Natural killer cell (primary cell): ENCODE measurements around the gene ING3. TPM values are rescaled to one million over a fixed set of nuclear protein-coding genes. Genes with fewer than 3 reads are reported as not detected.

Experiments
- ATAC-seq, 3 donors: fragments of 150-1000 bp in 2 of 3; fragments of 200-7000 bp in 1 of 3; cut with Tn5 transposase; 1 replicate in 1 of 3; 2 replicates in 2 of 3; pipeline ENCODE4 v1.10.0; 2021; ENCODE audit warnings: mild to moderate bottlenecking in 2 of 3, moderate library complexity in 2 of 3
- DNase-seq, 2 donors: peaks; one replicate each; pipeline versions ENCODE4 v3.0.0 to v3.0.0-alpha.2; 2013 to 2021; ENCODE audit warnings: mixed read lengths in 1 of 2
- H3K27ac ChIP-seq: one replicate; pipeline ENCODE4 v1.5.1; 2013; ENCODE audit warnings: mild to moderate bottlenecking, low read length
- H3K27me3 ChIP-seq: one replicate; pipeline ENCODE4 v1.6.1; 2013; ENCODE audit warnings: low read length; ENCODE audit not compliant: control insufficient read depth, insufficient read depth
- H3K36me3 ChIP-seq: one replicate; pipeline ENCODE4 v1.6.1; 2013; ENCODE audit warnings: low read length; ENCODE audit not compliant: control insufficient read depth, insufficient read depth
- H3K4me1 ChIP-seq: one replicate; pipeline ENCODE4 v1.6.1; 2013; ENCODE audit warnings: low read length; ENCODE audit not compliant: control insufficient read depth, insufficient read depth
- H3K4me3 ChIP-seq: one replicate; pipeline ENCODE4 v1.5.1; 2013; ENCODE audit warnings: low read length
- H3K9me3 ChIP-seq: one replicate; pipeline ENCODE4 v1.6.1; 2013; ENCODE audit warnings: low read length; ENCODE audit not compliant: control insufficient read depth, insufficient read depth
- H3K27ac Mint-ChIP-seq, 2 donors: one replicate each; pipeline ENCODE4 v1.8.0; 2022; ENCODE audit warnings: mild to moderate bottlenecking in 2 of 2, mixed read lengths in 2 of 2, moderate library complexity in 1 of 2
- H3K27me3 Mint-ChIP-seq, 2 donors: one replicate each; pipeline ENCODE4 v1.8.0; 2022; ENCODE audit warnings: low read depth in 2 of 2, mixed read lengths in 2 of 2
- H3K36me3 Mint-ChIP-seq: one replicate; pipeline ENCODE4 v1.8.0; 2022; ENCODE audit warnings: mixed read lengths
- H3K4me1 Mint-ChIP-seq, 2 donors: one replicate each; pipeline ENCODE4 v1.8.0; 2022; ENCODE audit warnings: mixed read lengths in 2 of 2
- H3K4me3 Mint-ChIP-seq: one replicate; pipeline ENCODE4 v1.8.0; 2022; ENCODE audit warnings: mild to moderate bottlenecking, moderate library complexity, mixed read lengths
- H3K9me3 Mint-ChIP-seq, 2 donors: one replicate each; pipeline ENCODE4 v1.8.0; 2022; ENCODE audit warnings: mixed read lengths in 2 of 2
- CTCF ChIP-seq: fragments of 200-600 bp; IDR thresholded peaks from one replicate; pipeline ENCODE4 v1.8.0; 2022; ENCODE audit warnings: antibody characterized with exemption
- WGBS: methylation state at CpG from one replicate; pipeline ENCODE4 v1.1.7; 2013; ENCODE audit warnings: missing lambda C conversion rate; ENCODE audit not compliant: insufficient coverage; 5-methylcytosine and 5-hydroxymethylcytosine counted together
- intact Hi-C: fragments of 100-400 bp; cut with micrococcal nuclease; formaldehyde crosslinking; loops from one replicate; pipeline ENCODE4 v1.14.2; 2022
- total RNA-seq, 4 donors: library from RNA; stranded (reverse); fragments of 120-200 nt in 1 of 4; gene quantifications; one replicate each; pipeline versions ENCODE4 v1.2.3 to v1.2.4, GENCODE V29; 2013 to 2022

The ING3 gene
- total RNA-seq, 3 donors from 2014 or later (not counting 1 experiment from before 2014, with no cell fraction given) = 45.7 to 56.2 (median 50.1) TPM

DNA sequence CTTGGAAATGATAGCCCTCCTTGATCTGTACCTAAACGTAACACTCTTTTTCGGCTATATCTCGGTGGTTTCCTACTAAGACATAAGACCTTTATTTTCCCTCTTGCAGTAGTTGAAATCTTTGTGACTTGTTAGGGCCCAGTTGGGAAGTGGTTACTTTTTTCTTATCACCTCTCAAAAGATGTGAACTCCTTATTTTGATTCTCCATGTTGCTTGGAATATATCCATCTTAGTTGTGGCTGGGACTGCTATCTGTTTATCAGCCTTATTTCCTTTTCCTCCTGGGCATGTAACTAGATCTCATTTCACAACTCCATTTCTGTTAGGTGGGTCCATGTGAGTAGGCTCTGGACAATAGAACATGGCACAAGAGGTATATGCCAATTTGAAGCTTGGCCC lies 33.8 kb downstream of the ING3 start:
- intact Hi-C loops = loop anchor here (10.0 kb wide), 2 partner anchors 60 to 560 kb away; no protein-coding TSS in a partner anchor
- no peak for ATAC-seq
- Histone ChIP-seq H3K9me3 (no peaks in the 10 kb centered on the region), H3K4me1 (peaks cover 13% of the 10 kb centered on the region), H3K4me3 (no peak overlapping the region), H3K36me3 (no peaks in the 10 kb centered on the region), H3K27ac (no peak overlapping the region), H3K27me3 (peaks cover 8% of the 10 kb centered on the region)
- Mint-ChIP-seq H3K4me3 (no peak overlapping the region), H3K4me1 (peaks cover 21 to 22% of the 10 kb centered on the region in 2 donors), H3K27ac (no peak overlapping the region), H3K9me3 (no peaks in the 10 kb centered on the region), H3K27me3 (peaks cover 25 to 32% of the 10 kb centered on the region in 2 donors), H3K36me3 (no peaks in the 10 kb centered on the region)
- TF ChIP-seq CTCF = no peak
- WGBS = 84% methylated on average over 3 of the region's 3 CpGs
- no peak for DNase-seq

DNA sequence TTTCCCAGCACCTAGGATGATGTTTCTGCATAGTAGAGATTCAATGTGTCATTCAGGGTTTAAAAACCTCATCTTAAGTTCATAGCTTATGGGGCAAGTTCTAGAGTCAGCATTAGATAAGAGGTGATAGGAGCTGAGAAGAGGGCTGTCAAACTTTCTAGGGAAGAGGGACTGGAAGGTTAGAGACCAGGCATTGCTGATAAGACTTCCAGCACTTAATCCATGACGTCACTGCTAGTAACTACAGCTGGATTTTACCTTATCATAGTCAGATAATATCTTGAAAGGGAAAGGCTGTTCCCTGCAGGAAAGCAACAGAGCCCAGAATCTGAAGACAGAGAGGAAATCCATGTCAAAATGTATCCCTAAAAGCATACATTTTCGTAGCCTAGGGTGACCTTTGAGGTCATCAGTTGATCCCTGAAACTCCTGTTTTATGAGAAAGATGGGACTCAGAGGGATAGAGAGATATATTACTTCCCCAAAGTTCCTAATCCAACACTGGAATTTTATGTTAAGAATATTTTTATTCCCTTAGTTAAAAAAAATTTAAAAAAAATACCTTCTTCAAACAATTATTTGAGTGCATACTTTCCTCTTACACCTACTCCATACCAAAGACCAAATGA lies 34.7 kb downstream of the ING3 start:
- DNase-seq = no peak
- Mint-ChIP-seq H3K27ac (no peak overlapping the region), H3K27me3 (peaks cover 31 to 40% of the 10 kb centered on the region in 2 donors), H3K36me3 (no peaks in the 10 kb centered on the region), H3K4me1 (peaks cover 22 to 26% of the 10 kb centered on the region in 2 donors), H3K9me3 (no peaks in the 10 kb centered on the region), H3K4me3 (no peak overlapping the region)
- Histone ChIP-seq H3K27me3 (peaks cover 16% of the 10 kb centered on the region), H3K4me1 (peaks cover 13% of the 10 kb centered on the region), H3K4me3 (no peak overlapping the region), H3K27ac (no peak overlapping the region), H3K36me3 (no peaks in the 10 kb centered on the region), H3K9me3 (no peaks in the 10 kb centered on the region)
- ATAC-seq = no peak
- intact Hi-C loops = loop anchor here (10.0 kb wide), 2 partner anchors 60 to 560 kb away; no protein-coding TSS in a partner anchor
- no peak for TF ChIP-seq CTCF
- WGBS = 100% methylated on average over 1 of the region's 2 CpGs

- H3K4me1 Mint-ChIP-seq = peaks cover 22 to 26% of the 10 kb centered on the region in 2 donors
- intact Hi-C loops = loop anchor here (2.0 to 10.0 kb wide), 3 partner anchors 61 to 1009 kb away; no protein-coding TSS in a partner anchor
- no peak overlapping the region for H3K4me3 ChIP-seq
- TF ChIP-seq CTCF = no peak
- H3K27me3 ChIP-seq = peaks cover 20% of the 10 kb centered on the region
- no peaks in the 10 kb centered on the region for H3K9me3 Mint-ChIP-seq
- peaks cover 31 to 40% of the 10 kb centered on the region in 2 donors for H3K27me3 Mint-ChIP-seq
- H3K4me1 ChIP-seq = peaks cover 13% of the 10 kb centered on the region
- no peak overlapping the region for H3K4me3 Mint-ChIP-seq
- no peaks in the 10 kb centered on the region for H3K36me3 ChIP-seq
- H3K36me3 Mint-ChIP-seq = no peaks in the 10 kb centered on the region
- no peaks in the 10 kb centered on the region for H3K9me3 ChIP-seq
- no peak overlapping the region for H3K27ac ChIP-seq
- no peak overlapping the region for H3K27ac Mint-ChIP-seq
- ATAC-seq (no peak), DNase-seq (no peak)
- WGBS = no CpG with 5 or more reads among the region's 2 CpGs
Measured at GRCh38 chr7:120985839-120986238, 35.3 kb downstream of the ING3 start.
